GM23248 (cell line): ENCODE data around the gene MACROD2.

Source experiments
- EZH2 ChIP-seq: fragments of 200-600 bp; sonication (generic); IDR thresholded peaks from 2 replicates; pipeline ENCODE4 v1.6.1; 2018; ENCODE audit warnings: antibody characterized with exemption, mild to moderate bottlenecking; ENCODE audit not compliant: insufficient read depth, poor library complexity, severe bottlenecking
- EZH2phosphoT487 ChIP-seq: fragments of 200-600 bp; sonication (generic); IDR thresholded peaks from 2 replicates; pipeline ENCODE4 v1.6.1; 2018; ENCODE audit warnings: antibody characterized with exemption, moderate library complexity, mild to moderate bottlenecking, low read depth; ENCODE audit not compliant: insufficient read depth

GRCh38 chr20:15076785-15077184 is 1081.5 kb downstream of the MACROD2 start:
- no peak for TF ChIP-seq EZH2phosphoT487
- TF ChIP-seq EZH2: no peak
